HepG2 (cell line): Measurements from ENCODE around the gene PLAA. TPM values are rescaled to one million over a fixed set of nuclear protein-coding genes. Genes with fewer than 3 reads are reported as not detected.

Experiments used
- ELF3 ChIP-seq: IDR thresholded peaks from 2 replicates; pipeline ENCODE4 v1.6.1; 2016; ENCODE audit warnings: missing genetic modification reagents, missing compliant biosample characterization
- GFI1 ChIP-seq: sonication (generic); formaldehyde crosslinking; IDR thresholded peaks from 2 replicates; pipeline ENCODE4 v1.5.0; 2020; ENCODE audit warnings: missing genetic modification reagents, mild to moderate bottlenecking, borderline replicate concordance
- HNRNPL ChIP-seq: fragments of 200-400 bp; formaldehyde crosslinking; IDR thresholded peaks from 2 replicates; pipeline ENCODE4 v1.6.1; 2017; ENCODE audit warnings: mild to moderate bottlenecking, low read depth, low read length
- HOXA3 ChIP-seq: sonication (generic); formaldehyde crosslinking; IDR thresholded peaks from 2 replicates; pipeline ENCODE4 v1.5.0; 2020; ENCODE audit warnings: missing genetic modification reagents
- ISL2 ChIP-seq: sonication (generic); formaldehyde crosslinking; IDR thresholded peaks from 2 replicates; pipeline ENCODE4 v1.5.0; 2020; ENCODE audit warnings: missing genetic modification reagents
- ISX ChIP-seq: sonication (generic); formaldehyde crosslinking; conservative IDR thresholded peaks from 2 replicates; pipeline ENCODE4 v1.5.0; 2020; ENCODE audit warnings: missing genetic modification reagents
- JUND ChIP-seq: sonication (generic); formaldehyde crosslinking; IDR thresholded peaks from 2 replicates; pipeline ENCODE4 v1.8.0; 2022; ENCODE audit warnings: mild to moderate bottlenecking, missing genetic modification reagents
- MAX ChIP-seq: IDR thresholded peaks from 2 replicates; pipeline ENCODE4 v1.6.1; 2012; ENCODE audit warnings: inconsistent platforms
- MED8 ChIP-seq: sonication (generic); formaldehyde crosslinking; IDR thresholded peaks from 2 replicates; pipeline ENCODE4 v1.8.1; 2023; ENCODE audit warnings: mild to moderate bottlenecking, missing genetic modification reagents; ENCODE audit not compliant: insufficient replicate concordance
- NFATC3 ChIP-seq: sonication (generic); formaldehyde crosslinking; IDR thresholded peaks from 2 replicates; pipeline ENCODE4 v1.5.1; 2020; ENCODE audit warnings: mild to moderate bottlenecking, missing genetic modification reagents
- NR2F2 ChIP-seq: IDR thresholded peaks from 2 replicates; pipeline ENCODE4 v1.6.1; 2012; ENCODE audit warnings: low read depth, inconsistent platforms, borderline replicate concordance
- PCBP1 ChIP-seq: fragments of 200-400 bp; formaldehyde crosslinking; IDR thresholded peaks from 2 replicates; pipeline ENCODE4 v1.6.1; 2017; ENCODE audit warnings: mild to moderate bottlenecking, low read depth, low read length, borderline replicate concordance
- PLRG1 ChIP-seq: fragments of 450-650 bp; conservative IDR thresholded peaks from 2 replicates; pipeline ENCODE4 v1.6.1; 2016
- POLR2G ChIP-seq: fragments of 200-400 bp; formaldehyde crosslinking; IDR thresholded peaks from 2 replicates; pipeline ENCODE4 v1.6.1; 2018; ENCODE audit warnings: mild to moderate bottlenecking, low read depth, low read length, moderate library complexity
- RBM22 ChIP-seq: fragments of 200-400 bp; formaldehyde crosslinking; optimal IDR thresholded peaks from 2 replicates; pipeline ENCODE3; 2017; ENCODE audit warnings: mild to moderate bottlenecking, low read length, moderate library complexity
- SMAD1 ChIP-seq: sonication (generic); formaldehyde crosslinking; IDR thresholded peaks from 2 replicates; pipeline ENCODE4 v1.4.0; 2020; ENCODE audit warnings: missing genetic modification reagents, low read depth, mild to moderate bottlenecking, borderline replicate concordance
- SRY ChIP-seq: sonication (generic); formaldehyde crosslinking; IDR thresholded peaks from 2 replicates; pipeline ENCODE4 v1.8.0; 2022; ENCODE audit warnings: mild to moderate bottlenecking, missing genetic modification reagents
- ZC3H13 ChIP-seq: sonication (generic); formaldehyde crosslinking; IDR thresholded peaks from 2 replicates; pipeline ENCODE4 v1.8.1; 2023; ENCODE audit warnings: mild to moderate bottlenecking, missing genetic modification reagents, moderate library complexity
- ZNF20 ChIP-seq: sonication (generic); formaldehyde crosslinking; IDR thresholded peaks from 2 replicates; pipeline ENCODE4 v1.4.0; 2020; ENCODE audit warnings: mild to moderate bottlenecking, moderate library complexity, missing genetic modification reagents
- ZNF253 ChIP-seq: sonication (generic); formaldehyde crosslinking; IDR thresholded peaks from 2 replicates; pipeline ENCODE4 v1.8.0; 2022; ENCODE audit warnings: mild to moderate bottlenecking, missing genetic modification reagents, borderline replicate concordance
- ZNF280D ChIP-seq: sonication (generic); formaldehyde crosslinking; IDR thresholded peaks from 2 replicates; pipeline ENCODE4 v1.5.1; 2020; ENCODE audit warnings: mild to moderate bottlenecking, missing genetic modification reagents
- ZNF3 ChIP-seq: IDR thresholded peaks from 2 replicates; pipeline ENCODE4 v1.7.0; 2017; ENCODE audit warnings: inconsistent platforms
- ZNF317 ChIP-seq: sonication (generic); formaldehyde crosslinking; IDR thresholded peaks from 2 replicates; pipeline ENCODE4 v1.5.0; 2020; ENCODE audit warnings: mild to moderate bottlenecking, missing genetic modification reagents
- ZNF441 ChIP-seq: sonication (generic); formaldehyde crosslinking; IDR thresholded peaks from 2 replicates; pipeline ENCODE4 v1.7.0; 2021; ENCODE audit warnings: missing genetic modification reagents, borderline replicate concordance
- ZNF501 ChIP-seq: sonication (generic); formaldehyde crosslinking; IDR thresholded peaks from 2 replicates; pipeline ENCODE4 v1.5.1; 2020; ENCODE audit warnings: mild to moderate bottlenecking, moderate library complexity, missing genetic modification reagents
- ZNF619 ChIP-seq: sonication (generic); formaldehyde crosslinking; IDR thresholded peaks from 2 replicates; pipeline ENCODE4 v1.4.0; 2020; ENCODE audit warnings: mild to moderate bottlenecking, missing genetic modification reagents
- ZNF629 ChIP-seq: sonication (generic); formaldehyde crosslinking; conservative IDR thresholded peaks from 2 replicates; pipeline ENCODE4 v1.5.0; 2020; ENCODE audit warnings: missing genetic modification reagents
- ZNF737 ChIP-seq: sonication (generic); formaldehyde crosslinking; IDR thresholded peaks from 2 replicates; pipeline ENCODE4 v1.5.0; 2020; ENCODE audit warnings: missing genetic modification reagents, mild to moderate bottlenecking, borderline replicate concordance
- polyA plus RNA-seq, 8 experiments: library from polyadenylated mRNA; depleted of rRNA in 3 of 8; stranded (reverse) in 7 of 8; unstranded in 1 of 8; fragments of >200 nt; fragmentation: Illumina TruSeq in 4 of 8; extraction: Trizol in 4 of 8; gene quantifications; 2 replicates each; pipeline versions ENCODE4 v1.2.1 to v1.2.3, GENCODE V29; 2011 to 2016; ENCODE audit warnings: low read depth in 4 of 8, missing spikeins in 1 of 8, mixed read lengths in 1 of 8; ENCODE audit not compliant: insufficient read depth in 1 of 8
- total RNA-seq, 5 experiments: library from RNA; depleted of rRNA; stranded (reverse); fragments of >200 nt; fragmentation: Illumina TruSeq; extraction: Trizol; gene quantifications; 2 replicates each; pipeline ENCODE4 v1.2.3, GENCODE V29; 2016; ENCODE audit warnings: low read depth in 1 of 5

Gene PLAA
- total and polyA plus RNA-seq, 2 of the 13 experiments (the other 11 are each of a cell fraction or from before 2014, with no cell fraction given) = 5.8 to 22.9 TPM

GRCh38 chr9:26946753-26947727 is at the start of gene PLAA (continued):
- TF ChIP-seq ZNF441 (CRISPR knock-in tag) (peak; percentile 24; the same call in 1 of the 2 replicates), PLRG1 (no peak), ZNF619 (CRISPR knock-in tag) (no peak), POLR2G (peak; percentile 83), ZNF629 (no peak), ZNF280D (CRISPR knock-in tag) (no peak), ELF3 (CRISPR knock-in tag) (0 out of 2 replicates have a peak, but pooled peaks have one; percentile 13), SRY (peak; percentile 87), ZC3H13 (CRISPR knock-in tag) (0 out of 2 replicates have a peak, but pooled peaks have one; percentile 51), ISL2 (peak; percentile 32; the same call in 1 of the 2 replicates), RBM22 (no peak), NFATC3 (CRISPR knock-in tag) (no peak), HOXA3 (CRISPR knock-in tag) (peak; percentile 92), MED8 (CRISPR knock-in tag) (no peak), ZNF317 (CRISPR knock-in tag) (peak; percentile 75; the same call in 1 of the 2 replicates), ISX (no peak), ZNF253 (CRISPR knock-in tag) (no peak), PCBP1 (no peak), GFI1 (CRISPR knock-in tag) (0 out of 2 replicates have a peak, but pooled peaks have one; percentile 17), NR2F2 (no peak), ZNF501 (CRISPR knock-in tag) (peak; percentile 92), ZNF3 (no peak), ZNF737 (0 out of 2 replicates have a peak, but pooled peaks have one; percentile 18), MAX (peak; percentile 73), JUND (CRISPR knock-in tag) (no peak), HNRNPL (0 out of 2 replicates have a peak, but pooled peaks have one; percentile 24), SMAD1 (CRISPR knock-in tag) (peak; percentile 91; the same call in 1 of the 2 replicates), ZNF20 (CRISPR knock-in tag) (no peak)
